Activated T-cell treated with anti-CD3 and anti-CD28 coated beads, Interleukin-2, amount 50 U/mL, for 24 hours (primary cell): Measurements from ENCODE around the gene PFKFB4.

Experiments
- DNase-seq: peaks from one replicate; pipeline ENCODE4 v3.0.0-alpha.2; 2020
- H3K27ac Mint-ChIP-seq: 2 replicates; pipeline ENCODE4 v1.8.0; 2020; ENCODE audit warnings: mild to moderate bottlenecking, mixed read lengths
- H3K27me3 Mint-ChIP-seq: 2 replicates; pipeline ENCODE4 v1.8.0; 2020; ENCODE audit warnings: mixed read lengths
- H3K36me3 Mint-ChIP-seq: 2 replicates; pipeline ENCODE4 v1.8.0; 2020; ENCODE audit warnings: low read depth, mixed read lengths
- H3K4me1 Mint-ChIP-seq: 2 replicates; pipeline ENCODE4 v1.8.0; 2020; ENCODE audit warnings: low read depth, mixed read lengths
- H3K4me3 Mint-ChIP-seq: 2 replicates; pipeline ENCODE4 v1.8.0; 2020; ENCODE audit warnings: mild to moderate bottlenecking, moderate library complexity, mixed read lengths
- H3K9me3 Mint-ChIP-seq: 2 replicates; pipeline ENCODE4 v1.8.0; 2020; ENCODE audit warnings: mixed read lengths

The PFKFB4 gene

GRCh38 chr3:48556796-48557626 is at the start of gene PFKFB4:
PFKFB4 (minus strand) TSS chr3:48556803; CDS start chr3:48556777, 26 bp downstream.
- H3K36me3 Mint-ChIP-seq: peaks cover 2% of the 10 kb centered on the region
- no peaks in the 10 kb centered on the region for H3K27me3 Mint-ChIP-seq
- H3K9me3 Mint-ChIP-seq: no peaks in the 10 kb centered on the region
- peaks cover 18% of the 10 kb centered on the region for H3K4me1 Mint-ChIP-seq
- peak within 1 kb of the TSS; percentile 92 for H3K27ac Mint-ChIP-seq
- peak within 1 kb of the TSS; percentile 84 for H3K4me3 Mint-ChIP-seq
- DNase-seq: peak; percentile 100

- Mint-ChIP-seq H3K27me3 (no peaks in the 10 kb centered on the region), H3K36me3 (peaks cover 88% of the 10 kb centered on the region), H3K4me1 (peaks cover under 1% of the 10 kb centered on the region)
Measured at GRCh38 chr3:48601622-48601994, 45.0 kb upstream of the PFKFB4 start.

GRCh38 chr3:48600711-48601621 is 44.4 kb upstream of the PFKFB4 start:
- no peaks in the 10 kb centered on the region for H3K4me1 Mint-ChIP-seq
- H3K27ac Mint-ChIP-seq: no peak overlapping the region
- H3K9me3 Mint-ChIP-seq: no peaks in the 10 kb centered on the region
- DNase-seq: no peak
- H3K4me3 Mint-ChIP-seq: no peak overlapping the region
- H3K36me3 Mint-ChIP-seq: peaks cover 82% of the 10 kb centered on the region
- H3K27me3 Mint-ChIP-seq: peaks cover 2% of the 10 kb centered on the region

More at GRCh38 chr3:48601622-48601994, 45.0 kb upstream of the PFKFB4 start:
- H3K27ac Mint-ChIP-seq: no peak overlapping the region
- H3K4me3 Mint-ChIP-seq: no peak overlapping the region
- DNase-seq: no peak
- no peaks in the 10 kb centered on the region for H3K9me3 Mint-ChIP-seq

- H3K9me3 Mint-ChIP-seq: no peaks in the 10 kb centered on the region
- H3K4me3 Mint-ChIP-seq: no peak overlapping the region
- peaks cover 10% of the 10 kb centered on the region for H3K27me3 Mint-ChIP-seq
- H3K36me3 Mint-ChIP-seq: peaks cover 69% of the 10 kb centered on the region
- H3K4me1 Mint-ChIP-seq: peaks cover under 1% of the 10 kb centered on the region
- no peak overlapping the region for H3K27ac Mint-ChIP-seq
- DNase-seq: no peak
Measured at GRCh38 chr3:48599509-48600285, 43.1 kb upstream of the PFKFB4 start.

GRCh38 chr3:48599077-48599501 is 42.5 kb upstream of the PFKFB4 start:
- Mint-ChIP-seq H3K4me1 (peaks cover 6% of the 10 kb centered on the region), H3K4me3 (no peak overlapping the region), H3K27me3 (peaks cover 16% of the 10 kb centered on the region), H3K9me3 (no peaks in the 10 kb centered on the region), H3K27ac (no peak overlapping the region), H3K36me3 (peaks cover 63% of the 10 kb centered on the region)
- DNase-seq: no peak

- H3K36me3 Mint-ChIP-seq: peaks cover 57% of the 10 kb centered on the region
- H3K27ac Mint-ChIP-seq: no peak overlapping the region
- H3K4me3 Mint-ChIP-seq: no peak overlapping the region
- no peaks in the 10 kb centered on the region for H3K9me3 Mint-ChIP-seq
- peaks cover 22% of the 10 kb centered on the region for H3K27me3 Mint-ChIP-seq
- peaks cover 6% of the 10 kb centered on the region for H3K4me1 Mint-ChIP-seq
- DNase-seq: no peak
Measured at GRCh38 chr3:48598323-48599076, 41.9 kb upstream of the PFKFB4 start.

GRCh38 chr3:48597408-48597800 is 40.8 kb upstream of the PFKFB4 start:
- Mint-ChIP-seq H3K36me3 (peaks cover 46% of the 10 kb centered on the region), H3K27ac (no peak overlapping the region)
- DNase-seq: no peak

GRCh38 chr3:48596676-48597407 is 40.2 kb upstream of the PFKFB4 start:
- Mint-ChIP-seq H3K27ac (no peak overlapping the region), H3K4me1 (peaks cover 6% of the 10 kb centered on the region), H3K9me3 (no peaks in the 10 kb centered on the region), H3K4me3 (no peak overlapping the region), H3K36me3 (peaks cover 41% of the 10 kb centered on the region), H3K27me3 (peaks cover 30% of the 10 kb centered on the region)
- DNase-seq: no peak

More at GRCh38 chr3:48597408-48597800, 40.8 kb upstream of the PFKFB4 start:
- Mint-ChIP-seq H3K4me3 (no peak overlapping the region), H3K9me3 (no peaks in the 10 kb centered on the region), H3K4me1 (peaks cover 6% of the 10 kb centered on the region), H3K27me3 (peaks cover 30% of the 10 kb centered on the region)

GRCh38 chr3:48596157-48596556 is 39.6 kb upstream of the PFKFB4 start:
- H3K36me3 Mint-ChIP-seq: peaks cover 34% of the 10 kb centered on the region
- DNase-seq: no peak
- no peaks in the 10 kb centered on the region for H3K9me3 Mint-ChIP-seq
- no peak overlapping the region for H3K4me3 Mint-ChIP-seq
- no peak overlapping the region for H3K27ac Mint-ChIP-seq
- H3K4me1 Mint-ChIP-seq: peaks cover 6% of the 10 kb centered on the region
- peaks cover 32% of the 10 kb centered on the region for H3K27me3 Mint-ChIP-seq

GRCh38 chr3:48595526-48596121 is 39.0 kb upstream of the PFKFB4 start:
- no peak overlapping the region for H3K27ac Mint-ChIP-seq
- H3K9me3 Mint-ChIP-seq: no peaks in the 10 kb centered on the region
- no peak overlapping the region for H3K4me3 Mint-ChIP-seq
- peaks cover 6% of the 10 kb centered on the region for H3K4me1 Mint-ChIP-seq
- DNase-seq: no peak
- peaks cover 28% of the 10 kb centered on the region for H3K36me3 Mint-ChIP-seq
- peaks cover 37% of the 10 kb centered on the region for H3K27me3 Mint-ChIP-seq

GRCh38 chr3:48595075-48595525 is 38.5 kb upstream of the PFKFB4 start, which contains the start of gene COL7A1:
COL7A1 (minus strand) TSS chr3:48595329; CDS start chr3:48595159, 170 bp downstream.
- DNase-seq: no peak
- Mint-ChIP-seq H3K27ac (no peak within 1 kb of the TSS), H3K4me3 (no peak within 1 kb of the TSS)

GRCh38 chr3:48594417-48595049 is 37.9 kb upstream of the PFKFB4 start:
- Mint-ChIP-seq H3K9me3 (no peaks in the 10 kb centered on the region), H3K27me3 (peaks cover 45% of the 10 kb centered on the region), H3K27ac (no peak overlapping the region), H3K4me3 (no peak overlapping the region), H3K4me1 (peaks cover 6% of the 10 kb centered on the region), H3K36me3 (peaks cover 17% of the 10 kb centered on the region)
- no peak for DNase-seq

More at GRCh38 chr3:48595075-48595525, 38.5 kb upstream of the PFKFB4 start, which contains the start of gene COL7A1:
- Mint-ChIP-seq H3K9me3 (no peaks in the 10 kb centered on the region), H3K4me1 (peaks cover 6% of the 10 kb centered on the region), H3K36me3 (peaks cover 23% of the 10 kb centered on the region), H3K27me3 (peaks cover 41% of the 10 kb centered on the region)
